ENCODE data around the gene MOCOS.

Gene MOCOS

GRCh38 chr18:36309436-36310391 lies 122.4 kb downstream of the MOCOS start:
- no peak for DNase-seq

GRCh38 chr18:36311026-36311570 lies 123.8 kb downstream of the MOCOS start:
- DNase-seq: no peak

GRCh38 chr18:36312806-36313395 lies 125.6 kb downstream of the MOCOS start:
- no peak for DNase-seq

GRCh38 chr18:36314098-36314497 lies 126.8 kb downstream of the MOCOS start:
- DNase-seq: no peak

GRCh38 chr18:36314754-36315153 lies 127.5 kb downstream of the MOCOS start:
- no peak for DNase-seq

GRCh38 chr18:36315736-36316135 lies 128.4 kb downstream of the MOCOS start:
- DNase-seq: no peak

- no peak for DNase-seq
These were observed 128.9 kb downstream of the MOCOS start for GRCh38 chr18:36316246-36316645.

All from retina (tissue), 1 donor.